Central memory CD4-positive, alpha-beta T cell (primary cell): ENCODE data around the gene FLT1.

Experiments used
- DNase-seq: peaks from one replicate; pipeline ENCODE4 v3.0.0; 2022

The FLT1 gene

DNA sequence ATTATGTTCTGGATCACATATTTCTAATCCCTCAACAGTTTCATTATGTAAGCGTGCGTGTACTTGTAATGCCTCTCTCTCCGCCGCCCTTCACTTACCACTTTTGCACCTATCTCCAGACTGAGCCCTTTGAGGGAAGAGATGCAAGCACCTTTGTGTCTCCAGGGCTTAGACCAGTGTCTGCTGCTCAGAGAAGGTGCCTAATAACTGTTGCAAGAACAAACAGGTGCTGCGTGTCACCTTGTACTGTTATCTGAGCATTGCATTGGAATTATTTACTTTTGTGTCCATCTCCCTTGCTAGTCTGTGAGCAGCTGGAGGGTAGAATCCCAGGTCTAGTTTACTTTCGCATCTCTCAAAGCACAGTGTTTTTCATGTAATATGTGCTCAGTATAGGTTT lies 156.2 kb downstream of the FLT1 start:
- DNase-seq: no peak

DNA sequence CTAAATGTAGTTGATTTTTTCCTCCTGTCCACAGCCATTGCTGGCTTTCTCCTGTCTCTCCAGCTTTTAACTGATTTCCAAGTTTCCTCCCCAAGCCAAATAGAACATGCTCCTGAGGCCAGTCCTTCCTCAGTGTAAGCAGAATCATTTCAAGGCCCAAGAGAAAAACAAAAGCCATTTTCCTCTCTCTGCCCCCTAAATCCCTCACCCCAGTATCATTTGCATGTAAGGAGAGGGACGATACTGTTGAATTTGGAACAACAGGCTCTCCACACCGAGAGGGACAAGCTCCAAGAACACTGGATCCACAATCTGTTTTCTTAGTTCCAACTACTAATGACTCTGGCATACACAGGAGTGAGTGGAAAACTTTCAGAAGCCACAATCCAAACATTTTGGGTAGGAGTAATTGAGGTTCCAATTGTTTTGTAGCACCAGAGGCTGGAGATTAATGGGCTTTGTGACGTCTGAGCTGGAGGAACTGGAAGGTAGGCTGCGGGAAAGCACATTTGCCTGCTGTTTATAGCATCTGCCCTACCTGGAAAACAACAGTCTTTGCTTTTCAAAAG lies 156.8 kb downstream of the FLT1 start:
- DNase-seq: no peak

DNA sequence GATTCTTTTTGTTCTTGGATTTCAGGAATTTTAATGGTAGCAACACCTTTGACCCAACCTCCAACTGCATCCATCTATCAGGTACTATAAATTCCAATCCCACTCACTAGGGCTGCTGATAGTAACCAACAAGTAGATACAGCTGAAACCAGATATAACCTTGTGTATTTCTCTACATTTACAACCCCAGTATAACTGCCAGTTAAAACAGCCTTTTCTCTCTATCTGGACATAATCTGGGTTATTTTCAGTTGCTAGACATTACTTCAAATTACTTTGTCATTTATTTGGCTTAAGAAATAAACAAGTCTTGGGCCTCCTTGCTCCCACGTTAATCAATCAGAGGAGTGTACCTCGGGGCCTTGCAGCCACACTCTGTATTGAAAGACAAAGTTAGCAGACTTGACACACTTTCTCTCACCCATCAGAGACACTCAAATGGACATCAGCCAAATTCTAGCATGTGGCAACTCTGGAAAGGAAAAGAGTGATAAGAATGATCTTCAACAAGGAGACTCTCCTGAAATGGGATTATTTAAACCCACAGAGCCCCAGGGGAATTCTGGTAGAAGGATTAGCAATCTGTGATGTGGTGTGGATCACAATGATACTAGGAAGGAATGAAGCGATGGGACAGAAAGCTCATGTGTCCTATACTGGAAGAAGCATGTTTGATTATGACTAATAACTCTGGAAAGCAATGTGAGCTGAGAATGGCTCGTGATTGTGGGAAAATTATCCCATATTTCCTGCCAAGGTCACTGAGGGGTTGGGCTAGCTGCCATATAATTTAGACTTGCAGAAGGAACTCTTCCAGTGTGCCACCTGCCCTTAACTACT lies 157.5 kb downstream of the FLT1 start:
- DNase-seq: no peak

DNA sequence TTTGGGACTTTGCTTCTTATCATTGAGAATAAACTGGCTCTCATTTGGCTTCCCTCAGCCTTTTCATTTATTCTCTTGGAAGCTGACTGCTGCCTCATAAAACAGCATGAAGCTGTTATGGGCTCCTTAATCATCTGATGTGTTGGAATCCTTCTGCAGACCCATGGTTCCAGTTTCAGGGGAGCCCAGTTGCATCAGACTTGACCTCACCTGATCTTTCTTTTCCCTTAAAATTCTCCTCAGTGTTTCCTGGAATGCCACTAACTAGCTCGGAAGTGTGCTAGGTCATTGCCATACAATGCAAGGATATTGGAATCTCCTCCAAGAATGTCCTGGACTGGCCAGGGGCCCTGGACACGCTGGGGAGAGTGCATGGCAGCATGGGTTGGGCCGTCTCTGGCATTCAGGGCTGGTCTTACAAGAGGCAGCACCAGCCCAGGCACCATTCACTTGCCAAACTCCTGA lies 158.7 kb downstream of the FLT1 start:
- no peak for DNase-seq

DNA sequence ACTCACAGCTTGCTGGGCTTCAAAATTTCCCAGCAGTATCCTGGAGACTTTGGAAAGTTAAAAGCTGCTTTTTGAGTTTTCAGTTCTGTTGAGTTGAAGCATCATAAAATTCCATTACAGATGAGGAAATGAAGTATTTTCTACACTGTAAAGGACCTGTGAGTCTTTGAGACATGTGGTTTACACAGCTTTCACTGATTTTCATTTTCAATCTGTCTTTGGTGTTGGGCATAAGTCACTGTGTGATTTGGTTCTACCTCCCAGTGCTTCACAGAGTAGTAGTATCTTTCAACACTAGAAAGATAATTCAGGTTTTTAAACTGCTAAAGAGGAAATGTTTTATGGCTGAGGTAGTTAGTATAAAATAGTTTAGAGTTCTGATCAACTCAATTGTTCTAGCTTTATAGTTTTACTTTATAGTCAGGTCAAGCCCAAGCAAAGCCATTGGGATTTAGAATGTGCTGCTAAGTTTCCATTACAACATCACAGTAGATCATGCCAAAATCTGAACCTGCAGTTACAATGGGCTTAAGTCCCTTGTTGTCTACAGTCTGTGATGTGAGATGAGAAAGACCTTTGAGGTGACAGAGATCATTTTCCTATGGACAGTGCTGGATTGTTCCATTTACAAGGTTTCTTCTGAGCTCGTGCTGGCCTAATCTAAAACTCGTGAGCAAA lies 161.6 kb downstream of the FLT1 start:
- DNase-seq: no peak

DNA sequence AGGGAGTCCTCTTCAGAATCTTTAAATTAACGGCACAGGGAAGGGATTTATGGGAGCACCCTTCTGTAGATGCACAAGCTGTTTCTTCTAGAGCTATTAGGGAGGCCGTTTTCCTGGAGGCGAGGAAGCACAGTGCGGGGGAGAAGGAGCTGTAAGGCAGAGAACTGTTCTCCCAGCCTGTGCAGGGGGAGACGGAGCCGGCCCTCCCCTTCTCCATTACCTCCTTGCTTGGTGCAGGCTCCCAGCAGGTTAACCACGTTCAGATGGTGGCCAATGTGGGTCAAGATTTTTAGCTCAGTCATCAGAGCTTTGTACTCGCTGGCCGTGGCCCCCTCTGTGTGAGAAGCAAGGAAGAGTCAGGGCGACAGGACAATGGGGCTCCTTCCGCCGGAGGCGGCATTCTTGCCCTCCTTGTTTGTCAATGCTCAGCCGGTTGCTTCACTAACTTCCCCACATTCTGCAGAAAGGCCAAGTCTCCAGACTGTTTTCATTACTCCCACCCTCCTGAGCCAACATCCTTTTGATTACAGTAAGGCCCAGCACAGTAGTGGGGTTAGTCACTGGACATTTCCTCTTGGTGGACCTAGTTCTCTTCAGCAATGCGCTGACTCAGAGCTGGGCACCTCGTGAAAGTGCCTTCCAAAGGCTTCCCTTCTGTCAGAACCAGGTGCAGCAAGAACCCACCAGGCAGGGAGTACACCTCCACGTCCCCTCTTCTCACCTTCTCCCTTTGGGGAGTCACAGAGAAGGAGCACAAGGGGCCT lies 165.4 kb downstream of the FLT1 start:
- no peak for DNase-seq

DNA sequence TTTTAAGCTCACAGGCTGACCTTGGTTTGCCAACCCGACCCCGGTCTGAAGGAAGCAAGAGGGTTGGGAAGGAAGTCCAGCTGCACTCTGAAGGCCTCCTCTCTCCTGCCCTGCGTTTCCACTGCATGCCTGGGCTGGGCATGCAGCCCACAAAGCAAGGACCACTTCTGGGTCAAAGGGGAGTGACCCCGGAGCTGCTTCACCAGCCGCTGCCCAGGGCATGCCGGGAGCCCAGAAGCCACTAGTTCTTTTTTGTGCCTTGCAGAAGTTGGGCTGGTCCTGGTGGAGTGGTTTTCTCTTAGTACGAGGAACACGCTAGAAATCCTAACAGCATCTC lies 166.7 kb downstream of the FLT1 start:
- DNase-seq: no peak

DNA sequence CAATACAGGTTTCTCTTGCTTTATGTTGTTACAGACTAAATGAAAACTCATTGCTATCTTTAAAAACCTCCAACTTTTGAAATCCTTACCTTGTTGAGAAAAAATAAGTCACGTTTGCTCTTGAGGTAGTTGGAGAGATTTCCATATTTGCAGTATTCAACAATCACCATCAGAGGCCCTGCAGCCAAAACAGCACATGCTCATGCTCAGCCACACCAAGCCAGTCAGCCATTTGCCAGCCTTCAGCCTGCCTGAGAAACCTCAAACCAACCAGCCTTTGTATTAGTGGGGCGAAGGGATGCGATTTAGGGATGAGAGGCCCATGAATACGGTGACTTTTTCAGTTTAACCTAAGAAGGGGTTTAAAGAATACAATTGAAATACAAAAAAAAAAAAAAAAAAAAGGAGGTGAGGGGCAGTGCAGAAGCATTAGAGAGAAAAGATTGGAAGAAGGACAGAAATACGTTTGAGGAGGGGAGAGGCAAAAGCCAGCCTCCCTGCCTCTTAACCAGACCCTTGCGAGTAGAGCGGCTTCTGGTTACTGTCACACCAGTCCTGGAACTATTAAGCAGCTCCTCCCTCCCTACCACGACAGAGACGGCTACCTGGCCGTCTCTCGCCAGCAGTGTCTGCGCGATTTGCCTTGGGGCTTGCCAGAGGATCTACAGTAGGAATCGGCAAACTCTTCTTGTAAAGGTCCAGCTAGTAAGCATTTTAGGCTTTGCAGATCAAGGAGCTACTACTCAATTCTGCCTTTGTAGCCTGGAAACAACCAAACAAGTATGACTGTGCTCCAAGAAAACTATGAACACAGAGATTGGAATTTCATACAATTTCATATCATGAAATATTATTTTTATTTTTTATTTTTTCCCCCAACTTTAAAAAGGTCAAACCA lies 167.3 kb downstream of the FLT1 start:
- DNase-seq: no peak

DNA sequence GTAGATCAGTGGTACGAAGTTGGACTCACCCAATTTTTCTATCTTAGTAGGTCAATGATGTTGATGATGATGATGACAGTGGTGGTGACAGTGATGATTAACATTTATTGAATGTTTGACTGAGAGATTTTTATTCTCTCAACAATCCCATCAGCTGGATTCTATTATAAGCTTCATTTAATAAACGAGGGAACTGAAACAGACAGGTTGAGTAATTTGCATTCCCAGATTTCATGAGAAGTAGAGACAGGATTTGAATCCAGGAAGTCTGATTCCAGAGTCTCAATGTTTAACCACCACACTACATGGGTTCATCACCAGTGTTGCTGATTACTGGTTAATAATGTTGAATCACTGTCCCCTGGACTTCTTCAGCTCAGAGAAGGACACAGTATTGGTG lies 168.9 kb downstream of the FLT1 start:
- no peak for DNase-seq

DNA sequence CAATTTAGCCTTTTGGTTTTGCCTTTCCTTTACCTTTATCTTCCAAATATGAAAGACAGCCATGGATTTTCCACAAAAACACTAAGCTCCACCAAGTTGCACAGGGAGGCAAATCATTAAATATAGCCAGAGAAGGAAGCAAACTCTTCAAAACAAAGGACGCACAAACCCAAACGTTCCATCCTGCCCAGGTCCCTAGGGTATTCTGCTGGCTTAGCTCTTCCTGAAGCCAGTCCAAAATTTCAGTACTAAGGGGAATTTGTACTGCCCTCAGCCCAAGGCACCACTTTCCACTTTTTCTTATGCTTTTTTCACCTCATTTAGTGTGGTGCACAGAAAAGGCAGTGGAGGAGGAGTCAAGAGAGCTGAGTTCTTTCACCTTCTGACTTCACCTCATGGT lies 169.9 kb downstream of the FLT1 start:
- DNase-seq: no peak

DNA sequence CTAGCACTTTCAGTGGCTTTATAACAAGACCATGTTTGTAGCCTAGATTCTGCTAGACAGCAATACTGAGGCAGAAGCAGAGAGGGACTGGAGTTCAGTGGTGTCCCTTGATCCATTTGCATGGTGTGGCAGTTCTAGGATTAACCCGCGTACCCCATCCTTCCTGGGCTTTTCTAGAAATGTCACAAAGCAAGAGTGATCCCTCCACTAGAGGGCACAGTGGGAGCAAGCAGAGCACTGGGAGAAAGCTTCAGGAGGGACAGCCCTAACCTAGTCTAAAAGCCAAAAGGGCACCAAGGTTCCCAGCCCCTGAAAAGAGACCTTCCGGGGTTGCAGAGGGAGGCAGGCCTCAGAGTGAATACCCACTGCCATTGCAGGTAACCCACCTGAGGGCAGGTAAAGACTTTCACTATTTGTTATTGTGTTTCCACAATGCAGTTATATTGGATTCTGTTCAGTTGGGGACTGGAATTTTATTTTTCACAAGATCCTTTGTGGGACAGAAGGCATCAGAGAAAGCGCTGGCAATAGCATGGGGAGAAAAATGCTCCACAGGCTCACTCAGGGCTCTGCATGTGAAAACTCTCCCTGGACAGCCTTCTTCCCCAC lies 170.6 kb downstream of the FLT1 start:
- peak; percentile 30 for DNase-seq

DNA sequence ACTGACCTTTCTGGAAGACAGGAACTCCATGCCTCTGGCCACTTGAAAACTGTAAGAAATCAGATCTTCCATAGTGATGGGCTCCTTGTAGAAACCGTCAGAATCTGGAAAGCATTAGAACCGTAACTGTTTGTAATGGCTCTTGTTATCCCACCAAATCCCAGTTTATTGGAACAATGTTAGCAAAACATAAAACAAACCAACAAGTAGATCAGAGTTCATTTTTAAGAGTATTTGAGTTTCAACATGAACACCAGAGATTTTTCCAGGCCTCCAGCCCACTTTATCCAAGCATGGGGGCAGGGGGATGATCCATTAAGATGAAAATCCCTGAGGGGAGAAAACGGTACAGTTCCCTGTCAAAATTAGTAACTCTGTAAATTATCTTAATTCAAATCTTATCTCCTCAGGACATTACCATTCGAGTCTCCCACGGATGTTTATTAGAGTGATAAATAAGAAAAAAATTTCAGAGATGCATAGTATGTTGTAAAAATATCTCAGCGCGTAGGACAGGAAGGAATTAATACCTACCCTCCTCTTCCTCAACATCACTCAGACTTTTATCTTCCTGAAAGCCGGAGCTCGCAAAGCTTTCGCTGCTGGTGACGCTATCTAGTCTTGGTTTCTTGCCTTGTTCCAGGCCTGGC lies 172.5 kb downstream of the FLT1 start:
- DNase-seq: no peak

DNA sequence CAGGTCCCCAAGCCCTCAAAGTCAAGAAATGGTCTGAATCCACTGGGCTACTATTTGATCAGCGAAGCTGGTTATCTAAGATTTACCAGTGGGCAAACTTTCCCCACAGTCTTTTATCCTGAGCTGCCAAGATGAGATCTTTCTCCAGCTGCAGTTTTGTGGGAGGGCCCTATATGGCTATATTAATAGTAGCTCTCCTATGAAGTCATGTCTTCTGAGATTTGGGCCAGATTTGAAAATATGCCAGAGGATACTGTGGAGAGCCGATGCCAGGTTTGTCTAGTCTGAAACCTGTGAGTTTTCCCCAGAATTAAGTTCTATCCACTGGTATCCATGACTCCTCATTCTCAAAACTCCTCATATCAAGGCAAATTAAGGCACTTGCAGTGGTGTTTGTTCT lies 173.2 kb downstream of the FLT1 start:
- no peak for DNase-seq

DNA sequence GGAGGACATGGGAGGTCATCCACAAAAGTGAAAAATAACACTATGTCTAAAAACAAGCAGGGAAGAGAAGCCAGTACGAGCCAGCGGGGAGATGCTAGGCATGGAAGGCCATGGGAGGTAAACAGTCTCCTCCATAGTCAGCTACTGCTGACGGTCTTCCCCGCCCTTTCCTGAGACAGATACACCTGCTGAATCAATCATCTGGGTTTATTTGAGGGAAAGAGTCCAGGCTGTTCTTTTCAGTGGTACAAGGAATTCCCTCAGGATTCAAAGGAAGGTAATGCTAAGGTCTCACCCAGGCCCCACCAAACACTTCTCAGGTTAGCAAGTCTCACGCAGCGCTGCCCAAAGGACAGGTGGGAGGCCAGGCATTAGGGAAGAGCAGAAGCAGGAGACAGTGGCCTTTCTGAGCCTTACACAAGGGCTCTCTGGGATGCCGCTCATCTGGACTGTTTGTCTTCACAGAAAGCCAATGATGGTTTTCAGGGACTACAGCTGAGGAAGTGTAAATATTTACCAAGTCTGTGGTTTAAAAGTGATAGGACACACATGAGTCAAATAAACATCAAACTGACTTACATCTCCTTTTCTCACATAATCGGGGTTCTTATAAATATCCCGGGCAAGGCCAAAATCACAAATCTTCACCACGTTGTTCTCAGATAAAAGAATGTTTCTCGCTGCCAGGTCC lies 173.9 kb downstream of the FLT1 start:
- no peak for DNase-seq

DNA sequence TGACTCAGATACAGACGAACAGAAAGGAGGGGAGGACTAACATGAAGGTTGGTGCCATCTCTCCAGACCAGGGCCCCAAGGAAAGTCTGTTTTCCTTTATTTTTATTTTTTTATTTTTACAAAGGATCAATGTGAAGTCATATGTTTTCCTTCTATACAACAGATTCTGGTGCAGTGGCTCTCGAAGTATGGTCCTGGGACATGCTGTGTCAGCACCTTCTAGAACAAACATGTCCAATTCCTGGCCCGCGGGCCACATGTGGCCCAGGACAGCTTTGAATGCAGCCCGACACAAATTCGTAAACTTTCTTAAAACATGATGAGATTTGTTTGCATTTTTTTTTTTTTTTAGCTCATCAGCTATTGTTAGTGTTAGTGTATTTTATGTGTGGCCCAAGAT lies 174.7 kb downstream of the FLT1 start:
- no peak for DNase-seq

DNA sequence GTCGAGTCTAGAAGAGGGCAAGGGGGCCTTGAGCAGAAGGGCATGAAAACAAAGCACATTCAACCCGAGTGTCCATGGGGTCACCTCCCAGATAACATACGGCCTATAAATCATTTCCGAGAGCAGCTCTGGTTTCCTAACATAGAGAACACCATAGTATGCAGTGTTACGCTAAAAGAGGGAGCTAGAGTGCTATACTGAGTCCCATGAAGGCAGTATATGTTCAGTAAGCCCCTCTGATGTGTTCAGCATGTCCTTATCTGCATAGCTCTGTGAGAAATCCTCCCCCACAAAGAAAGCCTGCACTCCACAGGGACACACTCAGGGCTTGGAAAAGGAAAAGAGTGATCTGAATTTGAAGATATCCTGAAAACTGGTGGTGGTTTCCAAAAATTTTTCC lies 175.4 kb downstream of the FLT1 start:
- DNase-seq: no peak

DNA sequence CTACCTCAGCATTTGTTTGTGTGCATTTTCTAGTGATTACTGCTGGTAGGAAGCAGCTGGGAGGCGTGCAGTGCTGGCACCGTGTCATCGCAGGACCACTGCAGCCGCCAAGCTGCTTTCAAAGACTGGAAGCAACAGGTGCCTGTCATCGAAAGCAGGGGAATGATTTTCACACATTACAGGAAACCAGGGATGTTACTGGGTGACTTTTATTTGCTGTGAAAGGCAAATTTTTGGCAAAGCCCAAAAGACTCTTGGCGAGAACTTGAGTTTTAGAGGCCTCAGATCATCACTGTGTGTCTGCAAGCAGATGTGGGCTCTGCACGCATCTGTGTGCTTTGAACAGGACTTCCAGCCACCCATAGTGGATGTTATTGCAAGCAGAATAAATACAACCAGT lies 176.4 kb downstream of the FLT1 start:
- no peak for DNase-seq

DNA sequence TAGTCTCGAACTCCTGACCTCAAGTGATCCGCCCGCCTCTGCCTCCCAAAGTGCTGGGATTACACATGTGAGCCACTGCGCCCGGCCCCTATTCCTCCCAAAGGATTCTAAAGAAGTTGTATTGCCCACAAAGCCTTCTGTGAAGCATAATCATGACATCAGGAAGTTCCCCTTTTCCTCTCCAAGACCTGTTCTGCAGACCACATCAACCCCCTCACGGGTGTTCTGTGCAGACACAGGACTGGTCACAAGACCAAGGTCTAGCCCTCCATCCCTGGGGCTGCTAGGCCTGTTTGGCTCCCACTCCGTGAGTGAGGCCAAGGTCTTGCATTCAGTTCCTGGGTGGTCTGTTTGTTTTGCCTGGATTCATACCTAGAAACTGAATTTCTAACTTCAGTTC lies 178.1 kb downstream of the FLT1 start:
- DNase-seq: no peak

DNA sequence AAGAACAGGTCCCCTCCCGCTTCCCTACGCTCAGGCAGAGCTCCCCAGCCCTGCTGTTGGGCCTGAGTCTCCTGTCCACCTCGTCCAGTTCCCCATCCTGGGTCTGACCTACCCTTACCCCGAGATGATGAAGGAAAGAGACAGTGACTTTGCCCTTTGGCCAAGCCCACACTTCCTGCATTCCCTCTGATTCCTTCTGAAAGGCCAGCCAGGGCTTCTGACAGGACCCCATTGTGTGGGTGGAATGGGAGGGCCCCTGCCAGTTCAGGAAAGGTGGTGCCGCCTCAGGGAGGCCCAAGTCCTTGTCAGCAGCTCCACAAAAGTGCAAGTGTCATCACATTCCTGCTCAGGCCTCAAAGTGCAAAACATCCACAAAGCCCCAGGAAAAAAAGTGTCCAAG lies 178.8 kb downstream of the FLT1 start:
- no peak for DNase-seq

DNA sequence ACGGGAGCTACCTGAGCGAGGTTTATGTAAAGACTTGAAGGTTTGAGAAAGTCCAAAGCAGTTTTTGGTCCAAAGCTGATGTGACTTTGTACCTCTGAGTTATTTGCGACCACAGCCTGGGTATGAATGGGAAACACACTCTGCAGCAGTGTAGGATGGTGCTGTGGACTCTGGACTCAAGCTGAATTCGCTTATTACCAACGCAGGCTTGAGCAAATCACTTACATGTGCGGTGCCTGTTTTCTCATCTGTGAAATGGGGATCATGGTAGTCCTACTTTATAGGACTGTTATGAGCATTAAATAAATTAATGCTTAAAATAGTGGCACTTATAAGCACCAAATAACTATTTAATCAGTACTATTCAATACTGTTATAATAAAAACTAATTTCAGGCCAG lies 180.0 kb downstream of the FLT1 start:
- DNase-seq: no peak

DNA sequence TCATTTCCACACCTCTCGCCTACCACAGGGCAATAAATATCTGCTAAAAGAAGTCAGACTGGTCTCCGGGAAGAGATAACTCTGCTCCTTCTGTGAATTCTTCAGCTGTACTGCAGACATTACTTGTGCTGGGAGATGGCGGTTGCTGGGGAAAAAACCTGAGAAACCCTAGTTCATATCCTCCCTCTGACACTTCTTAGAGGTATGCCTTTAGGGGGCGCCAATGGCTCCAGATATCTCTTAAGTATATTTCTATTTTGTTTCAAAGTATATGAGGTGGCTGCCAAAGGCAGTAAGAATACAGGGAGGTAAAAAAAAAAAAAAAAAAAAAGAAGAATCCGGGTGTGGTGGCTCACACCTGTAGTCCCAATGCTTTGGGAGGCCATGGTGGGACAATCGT lies 181.3 kb downstream of the FLT1 start:
- no peak for DNase-seq
